Gastrocnemius medialis (tissue), 4 donors: ENCODE data around the gene UBR3. TPM values are rescaled to one million over a fixed set of nuclear protein-coding genes. Genes with fewer than 3 reads are reported as not detected.
"Not testable (repeated sequence)": the region's sequence is repeated elsewhere in the genome, so short reads cannot be mapped to it uniquely, and the experiment has no call there.

Experiments
- ATAC-seq, 2 donors: fragments of 150-250 bp; one replicate each; pipeline ENCODE4 v1.9.1; 2016
- DNase-seq, 2 donors: peaks; one replicate each; pipeline ENCODE4 v3.0.0-alpha.2; 2019
- H3K27ac ChIP-seq, 4 donors: fragments of 200-600 bp; sonication (generic); 1 replicate in 1 of 4; 2 replicates in 3 of 4; pipeline ENCODE4 v1.5.1; 2016 to 2018; ENCODE audit warnings: mild to moderate bottlenecking in 2 of 4, moderate library complexity in 1 of 4
- H3K27me3 ChIP-seq, 3 donors: fragments of 200-600 bp; sonication (generic) in 2 of 3; 1 replicate in 1 of 3; 2 replicates in 2 of 3; pipeline versions ENCODE4 v1.5.1 to v1.6.0; 2016 to 2019; ENCODE audit warnings: mild to moderate bottlenecking in 1 of 3, moderate library complexity in 1 of 3
- H3K36me3 ChIP-seq, 2 donors: fragments of 200-600 bp; sonication (generic) in 1 of 2; one replicate each; pipeline ENCODE4 v1.5.1; 2017 to 2018
- H3K4me1 ChIP-seq, 2 donors: fragments of 200-600 bp; sonication (generic) in 1 of 2; one replicate each; pipeline ENCODE4 v1.5.1; 2016 to 2017; ENCODE audit warnings: mild to moderate bottlenecking in 2 of 2
- H3K4me3 ChIP-seq, 4 donors: fragments of 200-600 bp; sonication (generic) in 3 of 4; 1 replicate in 1 of 4; 2 replicates in 3 of 4; pipeline ENCODE4 v1.5.1; 2016 to 2019; ENCODE audit warnings: mild to moderate bottlenecking in 2 of 4
- H3K9me3 ChIP-seq, 3 donors: fragments of 200-600 bp; sonication (generic) in 2 of 3; 1 replicate in 1 of 3; 2 replicates in 2 of 3; pipeline ENCODE4 v1.5.1; 2016 to 2019
- POLR2A ChIP-seq, 2 donors: fragments of 450-650 bp; IDR thresholded peaks; one replicate each; pipeline ENCODE4 v1.6.1; 2017; ENCODE audit warnings: antibody characterized with exemption in 2 of 2, mild to moderate bottlenecking in 2 of 2, moderate library complexity in 2 of 2
- in situ Hi-C, 4 donors: fragments of 200-750 bp; cut with MboI; loops; one replicate each; pipeline versions ENCODE4 v1.15.0 to v1.8.0; 2017; ENCODE audit warnings: low sequenced_read_pairs in 4 of 4
- intact Hi-C: fragments of 100-400 bp; cut with DNase I; formaldehyde crosslinking; loops from one replicate; pipeline ENCODE4 v1.15.1; 2023; ENCODE audit warnings: low total_unique reads
- total RNA-seq, 4 donors: library from RNA; depleted of rRNA; stranded (reverse); fragments of >200 nt; gene quantifications; one replicate each; pipeline versions ENCODE4 v1.1.0 to v1.2.3, GENCODE V29; 2016
- TF ChIP-seq, protein P1 (sequence below), 5 experiments: fragments of 450-650 bp in 3 of 5; fragments of 200-600 bp in 2 of 5; sonication (generic) in 2 of 5; IDR thresholded peaks in 4 of 5; conservative IDR thresholded peaks in 1 of 5; 1 replicate in 4 of 5; 2 replicates in 1 of 5; pipeline ENCODE4 v1.5.1; 2016 to 2019; ENCODE audit warnings: antibody characterized with exemption in 5 of 5, mild to moderate bottlenecking in 3 of 5, moderate library complexity in 3 of 5

Gene UBR3
- total RNA-seq, 4 donors from 2014 or later, result 178 to 247 (median 187) TPM

- Histone ChIP-seq H3K27me3 (no peaks in the 10 kb centered on the region), H3K9me3 (no peaks in the 10 kb centered on the region), H3K27ac (peak overlapping the region; percentile 45 to 71 (median 52)), H3K36me3 (peaks cover 0 to 6% of the 10 kb centered on the region in 2 donors), H3K4me1 (peaks cover 28 to 38% of the 10 kb centered on the region in 2 donors), H3K4me3 (no peak overlapping the region)
- no peak for DNase-seq
- intact Hi-C loops (no loop called here), in situ Hi-C loops (no loop called here)
- TF ChIP-seq, protein P1, sequence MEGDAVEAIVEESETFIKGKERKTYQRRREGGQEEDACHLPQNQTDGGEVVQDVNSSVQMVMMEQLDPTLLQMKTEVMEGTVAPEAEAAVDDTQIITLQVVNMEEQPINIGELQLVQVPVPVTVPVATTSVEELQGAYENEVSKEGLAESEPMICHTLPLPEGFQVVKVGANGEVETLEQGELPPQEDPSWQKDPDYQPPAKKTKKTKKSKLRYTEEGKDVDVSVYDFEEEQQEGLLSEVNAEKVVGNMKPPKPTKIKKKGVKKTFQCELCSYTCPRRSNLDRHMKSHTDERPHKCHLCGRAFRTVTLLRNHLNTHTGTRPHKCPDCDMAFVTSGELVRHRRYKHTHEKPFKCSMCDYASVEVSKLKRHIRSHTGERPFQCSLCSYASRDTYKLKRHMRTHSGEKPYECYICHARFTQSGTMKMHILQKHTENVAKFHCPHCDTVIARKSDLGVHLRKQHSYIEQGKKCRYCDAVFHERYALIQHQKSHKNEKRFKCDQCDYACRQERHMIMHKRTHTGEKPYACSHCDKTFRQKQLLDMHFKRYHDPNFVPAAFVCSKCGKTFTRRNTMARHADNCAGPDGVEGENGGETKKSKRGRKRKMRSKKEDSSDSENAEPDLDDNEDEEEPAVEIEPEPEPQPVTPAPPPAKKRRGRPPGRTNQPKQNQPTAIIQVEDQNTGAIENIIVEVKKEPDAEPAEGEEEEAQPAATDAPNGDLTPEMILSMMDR (IDR thresholded peaks at IDR 0.05 in 4 of 5, conservative IDR thresholded peaks at IDR 0.05 in 1 of 5), result no peak
- no peak for TF ChIP-seq POLR2A (IDR thresholded peaks at IDR 0.05)
- ATAC-seq, result peak; percentile 45 to 46
Measured at GRCh38 chr2:169897834-169898233, 70.6 kb downstream of the UBR3 start.

GRCh38 chr2:169900103-169900502 lies 72.8 kb downstream of the UBR3 start:
- H3K9me3 ChIP-seq, H3K4me3 ChIP-seq, H3K27ac ChIP-seq, H3K27me3 ChIP-seq, intact Hi-C loops, DNase-seq, H3K36me3 ChIP-seq, ATAC-seq, in situ Hi-C loops: not testable (repeated sequence)
- peaks cover 20 to 25% of the 10 kb centered on the region in 2 donors for H3K4me1 ChIP-seq

DNA sequence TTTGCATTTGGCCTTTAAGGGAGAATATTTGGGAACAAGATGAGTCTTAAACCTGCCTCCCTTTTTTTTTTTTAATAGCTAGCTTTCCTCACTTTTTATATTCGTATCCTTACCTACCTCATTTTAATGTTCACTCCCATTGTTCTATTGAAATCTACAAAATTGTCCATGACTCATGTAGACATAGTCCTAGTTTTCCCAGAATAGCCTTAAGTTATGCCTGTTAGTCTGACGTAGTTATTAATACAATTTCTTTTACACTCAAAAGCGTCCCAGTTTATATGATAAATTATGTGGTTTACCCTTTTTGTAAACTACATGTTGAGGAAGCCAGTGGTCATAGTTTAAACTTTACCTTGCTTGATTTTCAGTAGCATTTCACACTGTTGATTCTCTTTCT lies 73.4 kb downstream of the UBR3 start:
- no peak for ATAC-seq
- peaks cover 0 to 14% of the 10 kb centered on the region in 2 donors for H3K36me3 ChIP-seq
- DNase-seq, result no peak
- intact Hi-C loops, result no loop called here
- in situ Hi-C loops, result no loop called here
- H3K4me3 ChIP-seq, result no peak overlapping the region
- no peaks in the 10 kb centered on the region for H3K27me3 ChIP-seq
- H3K4me1 ChIP-seq, result peaks cover 15 to 19% of the 10 kb centered on the region in 2 donors
- no peaks in the 10 kb centered on the region for H3K9me3 ChIP-seq
- H3K27ac ChIP-seq, result no peak overlapping the region
- TF ChIP-seq POLR2A (IDR thresholded peaks at IDR 0.05), result no peak
- TF ChIP-seq, protein P1 (IDR thresholded peaks at IDR 0.05 in 4 of 5, conservative IDR thresholded peaks at IDR 0.05 in 1 of 5), result no peak

GRCh38 chr2:169906731-169907130 lies 79.5 kb downstream of the UBR3 start:
- intact Hi-C loops (no loop called here), in situ Hi-C loops (no loop called here)
- no peak overlapping the region for H3K4me3 ChIP-seq
- H3K36me3 ChIP-seq, result peaks cover 0 to 18% of the 10 kb centered on the region in 2 donors
- no peaks in the 10 kb centered on the region for H3K9me3 ChIP-seq
- H3K27me3 ChIP-seq, result no peaks in the 10 kb centered on the region
- H3K27ac ChIP-seq, result no peak overlapping the region
- no peak for DNase-seq
- TF ChIP-seq, protein P1 (IDR thresholded peaks at IDR 0.05 in 4 of 5, conservative IDR thresholded peaks at IDR 0.05 in 1 of 5), result no peak
- TF ChIP-seq POLR2A (IDR thresholded peaks at IDR 0.05), result no peak
- peaks cover 0 to 5% of the 10 kb centered on the region in 2 donors for H3K4me1 ChIP-seq
- no peak for ATAC-seq

DNA sequence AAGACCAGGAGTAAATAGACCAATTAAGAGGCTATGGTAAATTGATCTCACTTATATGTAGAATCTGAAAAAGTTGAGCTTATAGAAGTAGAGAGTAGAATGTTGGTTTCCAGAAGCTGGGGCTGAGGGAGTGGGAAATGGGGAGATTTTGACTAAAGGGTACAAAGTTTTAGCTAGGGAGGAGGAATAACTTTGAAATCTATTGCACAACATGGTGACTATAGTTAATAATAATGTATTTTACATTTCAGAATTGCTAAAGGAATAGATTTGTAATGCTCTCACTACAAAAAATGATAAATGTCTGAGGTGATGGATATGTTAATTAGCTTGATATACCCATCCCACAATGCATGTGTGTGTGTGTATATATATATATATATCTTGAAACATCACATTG lies 82.1 kb downstream of the UBR3 start:
- ATAC-seq, result no peak
- Histone ChIP-seq H3K36me3 (peaks cover 0 to 25% of the 10 kb centered on the region in 2 donors), H3K27ac (no peak overlapping the region), H3K27me3 (no peaks in the 10 kb centered on the region), H3K4me1 (peaks cover 0 to 5% of the 10 kb centered on the region in 2 donors), H3K4me3 (no peak overlapping the region), H3K9me3 (no peaks in the 10 kb centered on the region)
- TF ChIP-seq, protein P1 (IDR thresholded peaks at IDR 0.05 in 4 of 5, conservative IDR thresholded peaks at IDR 0.05 in 1 of 5), result no peak
- no peak for TF ChIP-seq POLR2A (IDR thresholded peaks at IDR 0.05)
- in situ Hi-C loops, result no loop called here
- intact Hi-C loops, result no loop called here
- no peak for DNase-seq
